ENCODE data around the gene SH3BP4. TPM values are rescaled to one million over a fixed set of nuclear protein-coding genes. Genes with fewer than 3 reads are reported as not detected.
A peak's percentile ranks its signal among the peaks of the same experiment; 100 is the strongest.

SH3BP4 gene
- total and polyA plus RNA-seq, 2 experiments from 2014 or later: 59.3 to 100 TPM

GRCh38 chr2:234932591-234933168 is 19.1 kb upstream of the SH3BP4 start:
- 94 to 95% methylated on average over 12 of the region's 12 CpGs for WGBS, 2 experiments (ENCODE audit: low coverage in 1 of 2, low lambda C conversion rate in 2 of 2, missing lambda C conversion rate in 2 of 2)
- H3K79me2 ChIP-seq (ENCODE audit: insufficient read depth): no peaks in the 10 kb centered on the region
- no peaks in the 10 kb centered on the region for H3K27me3 ChIP-seq (replicated peaks; ENCODE audit: insufficient read depth)
- H3K9me3 ChIP-seq (ENCODE audit: low read depth): no peaks in the 10 kb centered on the region
- no peaks in the 10 kb centered on the region for H3K4me1 ChIP-seq (ENCODE audit: insufficient read depth)
- no peaks in the 10 kb centered on the region for H3K36me3 ChIP-seq (ENCODE audit: low read depth)
- H4K20me1 ChIP-seq (ENCODE audit: insufficient read depth): no peaks in the 10 kb centered on the region
- H3K9ac ChIP-seq: no peak overlapping the region
- no peak for DNase-seq
- H3K27ac ChIP-seq: no peak overlapping the region
- H3K9me2 ChIP-seq (ENCODE audit: insufficient read depth): no peaks in the 10 kb centered on the region
- H2AFZ ChIP-seq: no peak overlapping the region
- no peak overlapping the region for H3K4me3 ChIP-seq
- in situ Hi-C loops (cut with MboI): no loop called here
- TF ChIP-seq EZH2 (IDR thresholded peaks at IDR 0.05; ENCODE audit: insufficient read depth, poor library complexity, severe bottlenecking) (no peak), EZH2phosphoT487 (IDR thresholded peaks at IDR 0.05; ENCODE audit: insufficient read depth, low read depth) (no peak)
- H3F3A ChIP-seq (ENCODE audit: insufficient read depth): no peaks in the 10 kb centered on the region
- H3K4me2 ChIP-seq (ENCODE audit: unreplicated experiment): no peak overlapping the region

DNA sequence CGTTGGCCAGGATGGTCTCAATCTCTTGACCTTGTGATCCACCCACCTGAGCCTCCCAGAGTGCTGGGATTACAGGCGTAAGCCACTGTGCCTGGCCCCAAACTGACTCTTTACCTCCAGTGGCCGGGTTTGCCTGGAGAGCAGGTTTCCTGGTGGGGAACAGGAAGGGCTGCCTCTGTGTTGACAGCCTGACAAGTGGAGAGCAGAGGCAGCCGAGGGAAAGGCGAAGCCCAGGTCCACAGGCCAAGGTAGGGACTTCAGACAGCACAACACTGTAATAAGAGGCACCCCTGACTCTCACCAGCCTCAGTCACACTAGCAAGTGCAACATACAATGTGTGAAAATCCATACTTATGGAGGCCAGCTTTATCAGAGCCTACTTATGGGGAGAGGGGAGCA is 16.5 kb upstream of the SH3BP4 start:
- no peak overlapping the region for H3K27ac ChIP-seq
- H3K9me3 ChIP-seq (ENCODE audit: low read depth): no peaks in the 10 kb centered on the region
- H3K9ac ChIP-seq: no peak overlapping the region
- in situ Hi-C loops (cut with MboI): no loop called here
- H3K9me2 ChIP-seq (ENCODE audit: insufficient read depth): no peaks in the 10 kb centered on the region
- 72 to 80% methylated on average over 5 of the region's 5 CpGs for WGBS, 2 experiments (ENCODE audit: low coverage in 1 of 2, low lambda C conversion rate in 2 of 2, missing lambda C conversion rate in 2 of 2)
- no peaks in the 10 kb centered on the region for H3K36me3 ChIP-seq (ENCODE audit: low read depth)
- no peaks in the 10 kb centered on the region for H3K4me1 ChIP-seq (ENCODE audit: insufficient read depth)
- H3K79me2 ChIP-seq (ENCODE audit: insufficient read depth): no peaks in the 10 kb centered on the region
- H3K27me3 ChIP-seq (replicated peaks; ENCODE audit: insufficient read depth): no peaks in the 10 kb centered on the region
- H4K20me1 ChIP-seq (ENCODE audit: insufficient read depth): no peaks in the 10 kb centered on the region
- TF ChIP-seq EZH2 (IDR thresholded peaks at IDR 0.05; ENCODE audit: insufficient read depth, poor library complexity, severe bottlenecking) (no peak), EZH2phosphoT487 (IDR thresholded peaks at IDR 0.05; ENCODE audit: insufficient read depth, low read depth) (no peak)
- H3K4me2 ChIP-seq (ENCODE audit: unreplicated experiment): no peak overlapping the region
- H2AFZ ChIP-seq: no peak overlapping the region
- H3F3A ChIP-seq (ENCODE audit: insufficient read depth): no peaks in the 10 kb centered on the region
- no peak overlapping the region for H3K4me3 ChIP-seq
- DNase-seq: no peak

GRCh38 chr2:234939576-234939975 is 12.2 kb upstream of the SH3BP4 start:
- 67 to 73% methylated on average over 4 of the region's 4 CpGs for WGBS, 2 experiments (ENCODE audit: low coverage in 1 of 2, low lambda C conversion rate in 2 of 2, missing lambda C conversion rate in 2 of 2)
- Histone ChIP-seq H4K20me1 (ENCODE audit: insufficient read depth) (no peaks in the 10 kb centered on the region), H3K79me2 (ENCODE audit: insufficient read depth) (no peaks in the 10 kb centered on the region), H3K27me3 (replicated peaks; ENCODE audit: insufficient read depth) (no peaks in the 10 kb centered on the region), H3K4me2 (ENCODE audit: unreplicated experiment) (no peak overlapping the region), H3K9me2 (ENCODE audit: insufficient read depth) (no peaks in the 10 kb centered on the region), H3F3A (ENCODE audit: insufficient read depth) (no peaks in the 10 kb centered on the region), H3K4me1 (ENCODE audit: insufficient read depth) (no peaks in the 10 kb centered on the region), H3K27ac (no peak overlapping the region), H3K9ac (no peak overlapping the region), H2AFZ (no peak overlapping the region), H3K36me3 (ENCODE audit: low read depth) (no peaks in the 10 kb centered on the region), H3K4me3 (no peak overlapping the region), H3K9me3 (ENCODE audit: low read depth) (peaks cover 8% of the 10 kb centered on the region)
- DNase-seq: peak; percentile 10
- in situ Hi-C loops (cut with MboI): no loop called here
- TF ChIP-seq EZH2phosphoT487 (IDR thresholded peaks at IDR 0.05; ENCODE audit: insufficient read depth, low read depth) (no peak), EZH2 (IDR thresholded peaks at IDR 0.05; ENCODE audit: insufficient read depth, poor library complexity, severe bottlenecking) (no peak)

DNA sequence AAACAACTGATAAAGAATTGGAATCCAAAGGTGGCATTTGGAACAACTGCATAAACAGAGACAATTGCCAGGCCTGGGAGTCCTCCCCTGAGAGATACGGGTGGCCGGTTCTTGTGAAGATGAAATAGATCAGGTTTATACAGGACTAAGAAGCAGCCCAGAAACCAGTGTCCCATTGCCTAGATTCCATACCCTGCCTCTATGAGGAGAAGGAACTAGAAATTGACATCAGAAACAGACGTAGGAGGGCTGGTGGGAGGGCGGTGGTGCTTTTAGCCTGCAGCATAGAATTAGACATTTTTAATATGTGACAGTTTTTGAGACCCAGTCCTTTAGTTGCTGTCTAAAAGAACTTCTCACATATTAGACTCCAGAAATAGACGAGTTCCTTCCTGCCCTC is 11.8 kb upstream of the SH3BP4 start:
- H3K4me1 ChIP-seq (ENCODE audit: insufficient read depth): no peaks in the 10 kb centered on the region
- no peak for DNase-seq
- H3K9me2 ChIP-seq (ENCODE audit: insufficient read depth): no peaks in the 10 kb centered on the region
- in situ Hi-C loops (cut with MboI): no loop called here
- 84 to 86% methylated on average over 5 of the region's 5 CpGs for WGBS, 2 experiments (ENCODE audit: low coverage in 1 of 2, low lambda C conversion rate in 2 of 2, missing lambda C conversion rate in 2 of 2)
- H3K27me3 ChIP-seq (replicated peaks; ENCODE audit: insufficient read depth): no peaks in the 10 kb centered on the region
- H3K79me2 ChIP-seq (ENCODE audit: insufficient read depth): no peaks in the 10 kb centered on the region
- no peak overlapping the region for H3K4me3 ChIP-seq
- TF ChIP-seq EZH2phosphoT487 (IDR thresholded peaks at IDR 0.05; ENCODE audit: insufficient read depth, low read depth) (no peak), EZH2 (IDR thresholded peaks at IDR 0.05; ENCODE audit: insufficient read depth, poor library complexity, severe bottlenecking) (no peak)
- H3F3A ChIP-seq (ENCODE audit: insufficient read depth): no peaks in the 10 kb centered on the region
- no peak overlapping the region for H3K9ac ChIP-seq
- peaks cover 8% of the 10 kb centered on the region for H3K9me3 ChIP-seq (ENCODE audit: low read depth)
- no peaks in the 10 kb centered on the region for H4K20me1 ChIP-seq (ENCODE audit: insufficient read depth)
- no peak overlapping the region for H2AFZ ChIP-seq
- no peak overlapping the region for H3K27ac ChIP-seq
- H3K4me2 ChIP-seq (ENCODE audit: unreplicated experiment): no peak overlapping the region
- no peaks in the 10 kb centered on the region for H3K36me3 ChIP-seq (ENCODE audit: low read depth)

DNA sequence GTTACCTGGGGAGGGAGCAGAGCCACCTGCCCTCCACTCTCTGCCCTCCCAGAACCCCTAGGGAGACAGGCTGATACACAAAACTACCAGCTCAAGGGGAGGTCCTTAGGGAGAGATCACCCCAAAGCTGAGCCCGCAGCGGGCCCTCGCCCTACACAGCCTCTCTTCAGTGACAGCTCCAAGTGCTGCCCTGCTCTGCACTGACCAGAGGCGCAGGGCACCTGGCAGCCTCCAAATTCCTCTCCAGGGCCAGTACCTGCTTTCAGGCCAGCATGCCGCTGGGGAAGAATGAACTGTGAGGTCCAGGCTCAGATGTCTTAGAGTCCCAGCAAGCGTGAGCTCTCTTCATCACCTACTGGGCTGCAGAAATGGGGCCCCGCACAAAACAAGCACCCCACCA is 11.3 kb upstream of the SH3BP4 start:
- Histone ChIP-seq H3K36me3 (ENCODE audit: low read depth) (no peaks in the 10 kb centered on the region), H3K27ac (no peak overlapping the region), H3K9ac (no peak overlapping the region), H3K9me2 (ENCODE audit: insufficient read depth) (no peaks in the 10 kb centered on the region), H3K27me3 (replicated peaks; ENCODE audit: insufficient read depth) (no peaks in the 10 kb centered on the region), H3K4me2 (ENCODE audit: unreplicated experiment) (no peak overlapping the region), H3F3A (ENCODE audit: insufficient read depth) (no peaks in the 10 kb centered on the region), H3K9me3 (ENCODE audit: low read depth) (peaks cover 8% of the 10 kb centered on the region), H3K4me1 (ENCODE audit: insufficient read depth) (no peaks in the 10 kb centered on the region), H3K79me2 (ENCODE audit: insufficient read depth) (no peaks in the 10 kb centered on the region), H3K4me3 (no peak overlapping the region), H2AFZ (no peak overlapping the region), H4K20me1 (ENCODE audit: insufficient read depth) (no peaks in the 10 kb centered on the region)
- WGBS, 2 experiments (ENCODE audit: low coverage in 1 of 2, low lambda C conversion rate in 2 of 2, missing lambda C conversion rate in 2 of 2): 88 to 90% methylated on average over 7 of the region's 7 CpGs
- in situ Hi-C loops (cut with MboI): no loop called here
- no peak for DNase-seq
- TF ChIP-seq EZH2phosphoT487 (IDR thresholded peaks at IDR 0.05; ENCODE audit: insufficient read depth, low read depth) (no peak), EZH2 (IDR thresholded peaks at IDR 0.05; ENCODE audit: insufficient read depth, poor library complexity, severe bottlenecking) (no peak)

All from GM23248 (cell line).